Measurements from ENCODE around the gene SHLD2. TPM values are rescaled to one million over a fixed set of nuclear protein-coding genes. Genes with fewer than 3 reads are reported as not detected.
A peak's percentile ranks its signal among the peaks of the same experiment; 100 is the strongest.
"Not testable (repeated sequence)": the region's sequence is repeated elsewhere in the genome, so short reads cannot be mapped to it uniquely, and the experiment has no call there.

SHLD2 gene
- total and polyA plus RNA-seq, 11 donors: 4.3 to 17.7 (median 10.3) TPM

- Histone ChIP-seq H3K9me3 (no peaks in the 10 kb centered on the region), H3K27ac (no peak overlapping the region), H3K36me3 (peaks cover 0 to 85% (median 60%) of the 10 kb centered on the region in 9 donors), H3K4me3 (no peak overlapping the region), H3K27me3 (no peaks in the 10 kb centered on the region), H3K4me1 (no peaks in the 10 kb centered on the region)
- TF ChIP-seq POLR2A (IDR thresholded peaks at IDR 0.05) (no peak), CTCF (IDR thresholded peaks at IDR 0.05) (no peak)
- DNase-seq: no peak
- no peak for ATAC-seq
- 92 to 96% (median 93%) methylated on average over 7 of the region's 7 CpGs for WGBS, 4 donors
- intact Hi-C loops (cut with DNase I): no loop called here
These were observed 10.6 kb downstream of the SHLD2 start for GRCh38 chr10:87105446-87106124.

- H3K9me3 ChIP-seq; intact Hi-C loops (cut with DNase I); DNase-seq; H3K27me3 ChIP-seq; H3K27ac ChIP-seq; H3K4me3 ChIP-seq; ATAC-seq; H3K4me1 ChIP-seq; H3K36me3 ChIP-seq: not testable (repeated sequence)
- WGBS, 4 donors: 63 to 67% (median 67%) methylated on average over 1 of the region's 1 CpG; no CpG with 5 or more reads in 1 of the 4 donors
These were observed 23.1 kb downstream of the SHLD2 start for GRCh38 chr10:87118122-87118521.

DNA sequence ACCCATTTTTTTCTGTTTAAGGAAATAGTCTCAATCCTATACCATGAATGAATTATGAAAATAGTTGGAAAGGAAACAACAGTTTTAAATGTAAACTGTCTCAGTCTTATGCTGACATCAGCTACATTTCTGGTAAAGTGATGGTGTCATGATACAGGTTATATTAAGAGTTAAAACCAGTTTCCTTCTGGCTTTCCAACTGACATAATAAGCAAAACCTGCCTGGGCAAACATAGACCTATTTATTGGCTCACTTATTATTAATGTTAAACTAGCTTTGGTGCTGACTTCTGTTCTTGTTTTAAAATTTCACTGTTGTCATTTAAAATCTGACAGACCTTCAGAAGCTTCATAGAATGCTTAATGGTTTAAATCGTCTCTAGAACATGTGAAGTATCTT lies 24.0 kb downstream of the SHLD2 start:
- H3K27me3 ChIP-seq: not testable (repeated sequence)

DNA sequence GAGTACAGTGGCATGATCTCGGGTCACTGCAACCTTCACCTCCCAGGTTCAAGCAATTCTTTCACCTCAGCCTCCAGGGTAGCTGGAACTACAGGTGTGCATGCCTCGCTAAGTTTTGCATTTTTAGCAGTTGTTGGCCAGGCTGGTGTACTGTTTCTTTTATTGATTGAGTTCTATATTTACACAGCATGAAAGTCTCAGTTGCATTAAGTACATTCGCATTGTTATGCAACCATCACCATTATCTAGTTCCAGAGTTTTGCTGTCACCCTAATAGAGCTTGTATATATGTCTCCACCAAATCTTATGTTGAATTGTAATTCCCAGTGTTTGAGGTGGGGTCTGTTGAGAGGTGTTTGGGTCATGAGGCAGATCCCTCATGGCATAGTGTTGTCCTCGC lies 28.3 kb downstream of the SHLD2 start:
- H3K9me3 ChIP-seq; DNase-seq; H3K27me3 ChIP-seq; ATAC-seq; H3K4me1 ChIP-seq; intact Hi-C loops (cut with DNase I); H3K4me3 ChIP-seq; H3K27ac ChIP-seq; H3K36me3 ChIP-seq: not testable (repeated sequence)
- WGBS, 4 donors: 96 to 98% (median 97%) methylated on average over 3 of the region's 4 CpGs

More for the DNA sequence above, 24.0 kb downstream of the SHLD2 start:
- H3K4me1 ChIP-seq; intact Hi-C loops (cut with DNase I); H3K27ac ChIP-seq; H3K4me3 ChIP-seq; ATAC-seq; DNase-seq; H3K9me3 ChIP-seq; H3K36me3 ChIP-seq: not testable (repeated sequence)
- WGBS, 4 donors: 86 to 100% (median 91%) methylated on average over 1 of the region's 1 CpG

DNA sequence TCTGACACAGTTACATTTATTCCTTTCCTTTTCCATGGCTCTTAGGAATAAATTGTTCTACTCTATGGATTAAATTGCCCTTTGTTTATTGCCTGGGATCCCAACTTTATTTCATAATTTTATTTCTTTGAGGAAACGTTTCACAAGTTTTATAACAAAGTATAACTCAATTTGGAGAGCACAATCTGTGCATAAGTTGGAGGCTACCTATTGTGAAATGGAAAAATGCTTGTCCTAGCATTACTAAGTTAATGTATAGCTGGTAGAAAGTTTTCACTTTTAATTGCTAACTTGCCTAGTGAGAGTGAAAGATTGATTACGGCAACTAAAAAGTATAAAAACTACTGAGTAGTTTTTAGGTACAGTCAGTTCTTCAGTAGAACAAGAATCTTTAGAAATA lies 32.0 kb downstream of the SHLD2 start:
- H3K4me3 ChIP-seq; H3K4me1 ChIP-seq; DNase-seq; intact Hi-C loops (cut with DNase I); H3K9me3 ChIP-seq; H3K27ac ChIP-seq; H3K36me3 ChIP-seq; H3K27me3 ChIP-seq; ATAC-seq: not testable (repeated sequence)
- WGBS, 4 donors: 93 to 100% (median 97%) methylated on average over 1 to 2 of the region's 2 CpGs

GRCh38 chr10:87127607-87128156 lies 32.7 kb downstream of the SHLD2 start:
- 81 to 95% (median 85%) methylated on average over 2 to 3 of the region's 3 CpGs for WGBS, 4 donors
- peaks cover 0 to 10% (median 2%) of the 10 kb centered on the region in 12 donors for H3K4me1 ChIP-seq
- H3K4me3 ChIP-seq; H3K9me3 ChIP-seq; DNase-seq; H3K27me3 ChIP-seq; H3K27ac ChIP-seq; ATAC-seq; intact Hi-C loops (cut with DNase I); H3K36me3 ChIP-seq: not testable (repeated sequence)

- H3K27me3 ChIP-seq; H3K4me3 ChIP-seq; ATAC-seq; intact Hi-C loops (cut with DNase I); H3K36me3 ChIP-seq; H3K27ac ChIP-seq: not testable (repeated sequence)
- peak in 1 of 5 donors; percentile 13 for DNase-seq
- Histone ChIP-seq H3K4me1 (peaks cover 0 to 16% (median 3%) of the 10 kb centered on the region in 12 donors), H3K9me3 (peaks cover 0 to 11% (median 5%) of the 10 kb centered on the region in 12 donors)
These were observed 37.2 kb downstream of the SHLD2 start for GRCh38 chr10:87132176-87132575.

- H3K4me3 ChIP-seq; H3K36me3 ChIP-seq; H3K27me3 ChIP-seq; ATAC-seq; DNase-seq; intact Hi-C loops (cut with DNase I): not testable (repeated sequence)
- Histone ChIP-seq H3K27ac (peak overlapping the region in 3 of 12 donors; percentile 1 to 62 (median 15)), H3K4me1 (peaks cover 0 to 16% (median 3%) of the 10 kb centered on the region in 12 donors), H3K9me3 (peaks cover 0 to 20% (median 6%) of the 10 kb centered on the region in 12 donors)
- WGBS, 4 donors: 88 to 96% (median 94%) methylated on average over 2 of the region's 2 CpGs
These were observed 38.9 kb downstream of the SHLD2 start for GRCh38 chr10:87133936-87134335.

DNA sequence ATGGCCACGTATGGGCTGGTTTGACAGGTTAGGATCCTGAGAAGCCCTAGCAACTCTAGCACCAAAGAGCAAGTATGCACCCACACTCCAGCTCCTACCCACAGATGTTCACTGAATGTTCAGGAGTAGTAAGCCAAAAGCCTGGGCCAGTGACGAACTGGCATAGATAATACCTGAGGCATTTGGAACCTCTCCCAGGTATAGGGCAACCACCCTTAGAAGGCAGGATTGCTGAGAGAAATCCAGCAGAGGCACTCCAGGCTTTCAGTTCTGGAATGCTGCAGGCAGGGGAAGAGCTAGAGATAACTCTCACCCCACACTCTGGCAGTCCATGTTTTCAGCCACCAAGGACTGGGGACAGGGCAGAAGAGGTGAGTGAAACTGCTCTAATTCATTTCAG lies 39.4 kb downstream of the SHLD2 start:
- ATAC-seq (peak; percentile 81 to 95 (median 84)), DNase-seq (peak in 1 of 5 donors; percentile 25)
- H3K4me3 ChIP-seq; H3K36me3 ChIP-seq; H3K27me3 ChIP-seq; intact Hi-C loops (cut with DNase I): not testable (repeated sequence)
- WGBS, 4 donors: 54 to 65% (median 61%) methylated on average over 2 of the region's 2 CpGs
- Histone ChIP-seq H3K9me3 (peaks cover 0 to 20% (median 6%) of the 10 kb centered on the region in 12 donors), H3K4me1 (peaks cover 0 to 16% (median 3%) of the 10 kb centered on the region in 12 donors), H3K27ac (peak overlapping the region in 4 of 12 donors; percentile 1 to 62 (median 24))

DNA sequence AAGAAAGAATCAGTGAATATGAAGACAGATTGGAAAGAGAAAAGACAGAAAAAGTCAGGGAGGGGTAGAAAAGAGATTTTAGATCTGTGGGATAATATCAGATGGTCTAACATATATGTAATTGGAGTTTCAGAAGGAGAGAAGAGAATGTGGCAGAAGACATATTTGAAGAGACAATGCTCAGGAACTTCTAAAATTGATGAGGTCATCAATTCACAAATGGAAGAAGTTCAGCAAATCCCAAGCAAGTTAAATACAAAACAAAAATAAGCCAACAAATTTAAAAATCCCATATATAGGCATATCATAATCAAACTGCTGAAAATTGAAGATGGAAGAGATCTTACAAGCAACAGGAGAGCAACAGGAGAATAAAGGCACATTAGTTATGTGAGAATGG lies 42.5 kb downstream of the SHLD2 start:
- H3K27me3 ChIP-seq; H3K4me1 ChIP-seq; DNase-seq; ATAC-seq; intact Hi-C loops (cut with DNase I); H3K27ac ChIP-seq; H3K4me3 ChIP-seq; H3K36me3 ChIP-seq: not testable (repeated sequence)
- peaks cover 0 to 26% (median 6%) of the 10 kb centered on the region in 12 donors for H3K9me3 ChIP-seq

All from heart left ventricle (tissue), 16 donors.